Measurements from ENCODE around the gene CREBL2. TPM values are rescaled to one million over a fixed set of nuclear protein-coding genes. Genes with fewer than 3 reads are reported as not detected.
A peak's percentile ranks its signal among the peaks of the same experiment; 100 is the strongest.

CREBL2 gene
- total RNA-seq, 8 experiments from 2014 or later: 13.4 to 27.1 (median 16.6) TPM

DNA sequence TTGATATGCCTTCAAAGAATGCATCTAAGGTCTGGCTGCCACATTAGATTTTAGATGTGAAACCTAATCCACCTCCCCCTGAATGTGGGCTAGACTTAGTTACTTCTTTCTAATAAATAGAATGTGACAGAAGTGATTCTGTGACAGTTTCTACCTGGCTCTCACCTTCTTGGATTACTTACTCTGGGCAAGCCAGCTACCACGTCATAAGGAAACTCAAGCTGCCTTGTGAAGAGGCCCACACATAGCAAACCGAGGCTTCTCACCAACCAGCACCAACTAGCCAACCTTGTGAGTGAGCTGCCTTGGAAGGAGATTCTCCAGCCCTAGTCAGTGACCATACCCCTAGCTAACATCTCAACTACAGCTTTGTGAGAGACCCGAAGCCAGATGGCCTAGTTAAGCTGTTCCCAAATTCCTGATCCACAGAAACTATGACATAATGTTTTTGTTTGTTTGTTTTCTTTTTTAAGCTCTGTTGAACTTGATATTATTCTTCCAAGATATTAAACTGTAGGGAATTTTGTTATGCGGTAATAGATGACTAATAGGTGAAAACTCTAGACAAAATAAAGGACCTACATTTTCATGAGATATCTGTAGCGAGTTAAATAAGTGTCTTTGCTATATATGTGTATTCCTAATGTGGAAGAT lies 78.1 kb downstream of the CREBL2 start:
- ATAC-seq (replicated peaks in 6 of 8): no peak
- Histone ChIP-seq H3K4me1 (replicated peaks in 1 of 2) (peaks cover 12 to 16% of the 10 kb centered on the region in 2 donors), H3K27ac (no peak overlapping the region), H3K4me3 (no peak overlapping the region)
- in situ Hi-C loops (cut with MboI; ENCODE audit: low pct_unique_long_range_greater_than_20kb in 2 of 9, low sequenced_read_pairs in 9 of 9, unreplicated experiment in 9 of 9): loop anchor here in 2 of 9 experiments (25.0 kb wide), 2 partner anchors 302 to 327 kb away; partner anchors contain the start of genes BORCS5 (in 1 of the 2) and MANSC1 (in 1 of the 2)
- 44 to 100% (median 98%) methylated on average over 1 to 5 of the region's 5 CpGs; no CpG with 5 or more reads in 1 of the 10 experiments for WGBS, 10 experiments

DNA sequence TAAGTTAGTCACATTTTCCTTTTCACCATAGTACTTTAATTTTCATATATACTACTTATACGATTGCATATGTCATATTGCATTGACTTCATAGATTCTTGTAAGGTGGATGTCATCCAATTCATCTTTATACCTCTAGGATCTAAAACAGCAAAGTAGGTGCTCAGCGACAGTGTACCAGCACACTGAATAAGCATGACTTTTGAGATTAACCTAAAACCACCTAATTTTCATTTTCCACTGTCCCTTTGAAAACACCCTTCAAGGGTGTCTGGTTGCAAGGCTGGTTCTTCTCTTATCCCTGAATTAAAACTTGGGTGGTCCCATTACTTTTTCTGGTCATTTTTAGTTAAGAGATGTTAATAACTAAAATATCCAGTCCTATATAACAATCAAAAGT lies 79.9 kb downstream of the CREBL2 start:
- no peak overlapping the region for H3K4me3 ChIP-seq
- WGBS, 10 experiments: 40 to 96% (median 85%) methylated on average over 1 to 2 of the region's 2 CpGs; no CpG with 5 or more reads in 2 of the 10 experiments
- H3K27ac ChIP-seq: no peak overlapping the region
- ATAC-seq (replicated peaks in 6 of 8): no peak
- H3K4me1 ChIP-seq (replicated peaks in 1 of 2): no peaks in the 10 kb centered on the region
- in situ Hi-C loops (cut with MboI; ENCODE audit: low pct_unique_long_range_greater_than_20kb in 2 of 9, low sequenced_read_pairs in 9 of 9, unreplicated experiment in 9 of 9): loop anchor here in 2 of 9 experiments (25.0 kb wide), 2 partner anchors 304 to 329 kb away; partner anchors contain the start of genes BORCS5 (in 1 of the 2) and MANSC1 (in 1 of the 2)

DNA sequence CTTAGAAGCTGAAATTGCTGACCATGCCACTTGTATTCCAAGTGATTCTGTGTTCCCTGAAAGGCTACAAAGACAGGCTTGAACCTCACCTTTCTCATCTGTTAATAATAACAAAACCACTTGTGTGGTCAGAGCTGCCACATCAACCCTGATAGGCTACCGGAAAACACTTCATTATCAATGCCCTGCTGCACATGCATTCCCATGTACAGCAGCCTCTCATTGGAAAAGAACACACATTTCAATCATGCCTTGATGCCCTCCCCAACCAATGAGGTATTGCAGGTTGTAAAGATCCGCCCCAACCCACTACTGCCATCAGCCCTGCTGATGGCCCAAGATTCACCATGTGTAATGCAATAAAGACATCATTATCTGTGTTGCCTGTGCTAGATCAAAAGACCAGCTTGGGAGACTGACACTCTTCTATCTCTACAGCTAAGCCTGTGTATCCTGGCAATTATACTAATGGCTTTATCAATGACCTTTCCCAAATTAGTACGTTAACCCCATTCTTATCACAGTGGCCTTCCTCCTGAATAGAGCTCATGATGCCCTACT lies 81.5 kb downstream of the CREBL2 start:
- ATAC-seq (replicated peaks in 6 of 8): peak in 2 of 8 experiments; percentile 7 to 18
- WGBS, 10 experiments: 40 to 82% (median 67%) methylated on average over 1 to 3 of the region's 3 CpGs; no CpG with 5 or more reads in 5 of the 10 experiments
- H3K4me1 ChIP-seq (replicated peaks in 1 of 2): peaks cover 5 to 6% of the 10 kb centered on the region in 2 donors
- H3K4me3 ChIP-seq: no peak overlapping the region
- no peak overlapping the region for H3K27ac ChIP-seq
- in situ Hi-C loops (cut with MboI; ENCODE audit: low pct_unique_long_range_greater_than_20kb in 2 of 9, low sequenced_read_pairs in 9 of 9, unreplicated experiment in 9 of 9): loop anchor here in 2 of 9 experiments (25.0 kb wide), 2 partner anchors 306 to 331 kb away; partner anchors contain the start of genes BORCS5 (in 1 of the 2) and MANSC1 (in 1 of the 2)

Other genes with a start within 250 kb of the CREBL2 start
- gene DUSP16, start 49.0 kb upstream of the CREBL2 start, total RNA-seq: 10 to 100 TPM in 6 of 8 experiments, 1 to 10 TPM in 2; 5.3 to 33.9 (median 25.0) TPM
- 10 to 100 TPM in 5 of 8 experiments, under 1 TPM in 2, not detected in 1; 0.25 to 37.7 (median 17.6) TPM for gene GPR19, start 84.3 kb downstream of the CREBL2 start, total RNA-seq
- gene CDKN1B, start 105.5 kb downstream of the CREBL2 start, total RNA-seq: 10 to 100 TPM; 16.6 to 89.8 (median 68.6) TPM
- gene APOLD1, start 173.8 kb downstream of the CREBL2 start, total RNA-seq: 10 to 100 TPM in 3 of 8 experiments, 1 to 10 TPM in 5; 2.0 to 29.5 (median 4.2) TPM
- 10 to 100 TPM; 47.8 to 77.1 (median 61.5) TPM for gene DDX47, start 201.5 kb downstream of the CREBL2 start, total RNA-seq